NCI-H2081 treated with DMSO at 0.1 percent for 48 hours (cell line): ENCODE results near the gene PARP16.
A peak's percentile ranks its signal among the peaks of the same experiment; 100 is the strongest.

Experiments used
- DNase-seq: peaks from one replicate; lab custom pipeline; 2025; lab: John Stamatoyannopoulos, UW

Gene PARP16

GRCh38 chr15:65311760-65312159 is 25.1 kb upstream of the PARP16 start:
- DNase-seq, result no peak

- no peak for DNase-seq
Measured at GRCh38 chr15:65310431-65311137, 23.9 kb upstream of the PARP16 start.

GRCh38 chr15:65309882-65310418 is 23.3 kb upstream of the PARP16 start:
- DNase-seq, result no peak

GRCh38 chr15:65307978-65308377 is 21.3 kb upstream of the PARP16 start:
- no peak for DNase-seq

GRCh38 chr15:65306551-65306950 is 19.9 kb upstream of the PARP16 start:
- no peak for DNase-seq

GRCh38 chr15:65305776-65306175 is 19.1 kb upstream of the PARP16 start:
- no peak for DNase-seq

- DNase-seq, result no peak
Measured at GRCh38 chr15:65305150-65305758, 18.6 kb upstream of the PARP16 start.

GRCh38 chr15:65304381-65305149 is 17.9 kb upstream of the PARP16 start, which contains the start of gene RNU5B-1:
TSS of gene RNU5B-1 (plus strand) at chr15:65304677.
- DNase-seq, result peak; percentile 94

- peak; percentile 10 for DNase-seq
Measured at GRCh38 chr15:65303687-65304380, 17.2 kb upstream of the PARP16 start.

GRCh38 chr15:65302061-65302460 is 15.4 kb upstream of the PARP16 start:
- no peak for DNase-seq

- DNase-seq, result no peak
Measured at GRCh38 chr15:65300924-65301441, 14.3 kb upstream of the PARP16 start.

- no peak for DNase-seq
Measured at GRCh38 chr15:65298731-65299130, 12.0 kb upstream of the PARP16 start.

GRCh38 chr15:65292938-65293518 is 6.3 kb upstream of the PARP16 start:
- DNase-seq, result no peak

GRCh38 chr15:65290228-65290627 is 3.5 kb upstream of the PARP16 start:
- DNase-seq, result no peak

GRCh38 chr15:65289261-65289854 is 2.7 kb upstream of the PARP16 start:
- no peak for DNase-seq

GRCh38 chr15:65287520-65287855 is 805 bp upstream of the PARP16 start:
- no peak for DNase-seq

- no peak for DNase-seq
Measured at GRCh38 chr15:65286069-65286703, 497 bp downstream of the PARP16 start.

GRCh38 chr15:65285291-65286068 is 1.2 kb downstream of the PARP16 start:
- DNase-seq, result no peak

GRCh38 chr15:65278480-65278879 is 8.2 kb downstream of the PARP16 start:
- DNase-seq, result no peak

- no peak for DNase-seq
Measured at GRCh38 chr15:65277015-65277414, 9.7 kb downstream of the PARP16 start.
